Liver (tissue), 3 donors: ENCODE results near the gene TTC22.

Source experiments
- FOXA1 ChIP-seq: IDR thresholded peaks from 2 replicates; pipeline ENCODE4 v1.6.1; 2016; ENCODE audit warnings: antibody characterized with exemption
- HNF4G ChIP-seq: IDR thresholded peaks from 2 replicates; pipeline ENCODE4 v1.6.1; 2016; ENCODE audit warnings: antibody characterized with exemption
- RAD21 ChIP-seq, 2 donors: IDR thresholded peaks; 2 replicates each; pipeline ENCODE4 v1.6.1; 2016; ENCODE audit warnings: antibody characterized with exemption in 2 of 2, mild to moderate bottlenecking in 2 of 2
- TAF1 ChIP-seq: conservative IDR thresholded peaks from 2 replicates; pipeline ENCODE4 v1.6.1; 2016; ENCODE audit warnings: antibody characterized with exemption, mild to moderate bottlenecking
- TF ChIP-seq, protein P1 (sequence below): fragments of 150-350 bp; IDR thresholded peaks from 2 replicates; pipeline ENCODE4 v1.5.1; 2017; ENCODE audit warnings: improper control_type of control experiment, low read depth, low read length; ENCODE audit not compliant: missing input control
- TF ChIP-seq, protein P2 (sequence below): IDR thresholded peaks from 2 replicates; pipeline ENCODE4 v1.6.1; 2016; ENCODE audit warnings: antibody characterized with exemption
- TF ChIP-seq, protein P3 (sequence below): IDR thresholded peaks from 2 replicates; pipeline ENCODE4 v1.6.1; 2016; ENCODE audit warnings: antibody characterized with exemption, mild to moderate bottlenecking
- TF ChIP-seq, protein P4 (sequence below): IDR thresholded peaks from 2 replicates; pipeline ENCODE4 v1.6.1; 2016; ENCODE audit warnings: antibody characterized with exemption
- donor health status: healthy.
- donor health status: healthy.

DNA sequence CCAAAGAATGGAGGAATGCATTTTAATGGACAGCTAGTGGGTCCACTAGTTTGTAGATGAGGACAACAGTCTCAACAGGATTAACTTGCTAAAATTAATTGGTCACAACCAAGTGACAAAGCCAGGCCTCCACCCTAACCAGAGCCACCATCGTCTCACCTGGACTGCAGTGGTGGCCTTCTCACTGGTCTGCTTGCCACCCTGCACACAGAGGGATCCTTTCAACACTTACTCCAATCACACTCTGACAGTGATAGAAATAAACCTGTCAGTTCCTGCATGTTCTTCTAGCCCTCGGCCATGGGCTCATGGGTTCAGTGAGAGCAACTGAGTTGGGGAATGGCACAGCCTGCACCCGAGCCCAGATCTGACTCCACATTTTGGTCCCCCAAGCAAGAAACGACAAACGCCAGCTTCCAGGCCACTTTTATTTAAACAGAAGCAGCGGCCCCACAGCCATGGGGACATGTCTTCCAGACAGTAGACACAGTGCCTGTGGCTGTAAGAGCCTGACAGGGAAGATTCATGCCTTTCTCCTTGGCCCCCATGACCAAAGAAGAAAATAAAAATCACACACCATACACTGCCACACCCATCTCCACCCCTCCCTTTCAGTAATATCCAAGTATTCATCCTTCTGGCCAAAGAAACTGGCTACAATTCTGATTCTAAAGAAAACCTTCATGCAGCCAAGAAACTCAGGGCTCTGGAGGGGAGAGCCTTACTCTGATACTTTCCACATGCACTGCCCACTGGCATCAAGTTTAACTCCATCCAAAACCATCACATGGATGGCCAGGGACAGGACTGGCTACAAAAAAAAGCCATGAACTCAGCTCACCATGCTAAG is 48.3 kb upstream of the TTC22 start:
- TF ChIP-seq FOXA1 (no peak), RAD21 (IDR thresholded peaks at IDR 0.05) (no peak), TAF1 (no peak), HNF4G (no peak)
- TF ChIP-seq, protein P1, sequence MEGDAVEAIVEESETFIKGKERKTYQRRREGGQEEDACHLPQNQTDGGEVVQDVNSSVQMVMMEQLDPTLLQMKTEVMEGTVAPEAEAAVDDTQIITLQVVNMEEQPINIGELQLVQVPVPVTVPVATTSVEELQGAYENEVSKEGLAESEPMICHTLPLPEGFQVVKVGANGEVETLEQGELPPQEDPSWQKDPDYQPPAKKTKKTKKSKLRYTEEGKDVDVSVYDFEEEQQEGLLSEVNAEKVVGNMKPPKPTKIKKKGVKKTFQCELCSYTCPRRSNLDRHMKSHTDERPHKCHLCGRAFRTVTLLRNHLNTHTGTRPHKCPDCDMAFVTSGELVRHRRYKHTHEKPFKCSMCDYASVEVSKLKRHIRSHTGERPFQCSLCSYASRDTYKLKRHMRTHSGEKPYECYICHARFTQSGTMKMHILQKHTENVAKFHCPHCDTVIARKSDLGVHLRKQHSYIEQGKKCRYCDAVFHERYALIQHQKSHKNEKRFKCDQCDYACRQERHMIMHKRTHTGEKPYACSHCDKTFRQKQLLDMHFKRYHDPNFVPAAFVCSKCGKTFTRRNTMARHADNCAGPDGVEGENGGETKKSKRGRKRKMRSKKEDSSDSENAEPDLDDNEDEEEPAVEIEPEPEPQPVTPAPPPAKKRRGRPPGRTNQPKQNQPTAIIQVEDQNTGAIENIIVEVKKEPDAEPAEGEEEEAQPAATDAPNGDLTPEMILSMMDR = no peak
- TF ChIP-seq, protein P2, sequence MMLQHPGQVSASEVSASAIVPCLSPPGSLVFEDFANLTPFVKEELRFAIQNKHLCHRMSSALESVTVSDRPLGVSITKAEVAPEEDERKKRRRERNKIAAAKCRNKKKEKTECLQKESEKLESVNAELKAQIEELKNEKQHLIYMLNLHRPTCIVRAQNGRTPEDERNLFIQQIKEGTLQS = no peak
- TF ChIP-seq, protein P3, sequence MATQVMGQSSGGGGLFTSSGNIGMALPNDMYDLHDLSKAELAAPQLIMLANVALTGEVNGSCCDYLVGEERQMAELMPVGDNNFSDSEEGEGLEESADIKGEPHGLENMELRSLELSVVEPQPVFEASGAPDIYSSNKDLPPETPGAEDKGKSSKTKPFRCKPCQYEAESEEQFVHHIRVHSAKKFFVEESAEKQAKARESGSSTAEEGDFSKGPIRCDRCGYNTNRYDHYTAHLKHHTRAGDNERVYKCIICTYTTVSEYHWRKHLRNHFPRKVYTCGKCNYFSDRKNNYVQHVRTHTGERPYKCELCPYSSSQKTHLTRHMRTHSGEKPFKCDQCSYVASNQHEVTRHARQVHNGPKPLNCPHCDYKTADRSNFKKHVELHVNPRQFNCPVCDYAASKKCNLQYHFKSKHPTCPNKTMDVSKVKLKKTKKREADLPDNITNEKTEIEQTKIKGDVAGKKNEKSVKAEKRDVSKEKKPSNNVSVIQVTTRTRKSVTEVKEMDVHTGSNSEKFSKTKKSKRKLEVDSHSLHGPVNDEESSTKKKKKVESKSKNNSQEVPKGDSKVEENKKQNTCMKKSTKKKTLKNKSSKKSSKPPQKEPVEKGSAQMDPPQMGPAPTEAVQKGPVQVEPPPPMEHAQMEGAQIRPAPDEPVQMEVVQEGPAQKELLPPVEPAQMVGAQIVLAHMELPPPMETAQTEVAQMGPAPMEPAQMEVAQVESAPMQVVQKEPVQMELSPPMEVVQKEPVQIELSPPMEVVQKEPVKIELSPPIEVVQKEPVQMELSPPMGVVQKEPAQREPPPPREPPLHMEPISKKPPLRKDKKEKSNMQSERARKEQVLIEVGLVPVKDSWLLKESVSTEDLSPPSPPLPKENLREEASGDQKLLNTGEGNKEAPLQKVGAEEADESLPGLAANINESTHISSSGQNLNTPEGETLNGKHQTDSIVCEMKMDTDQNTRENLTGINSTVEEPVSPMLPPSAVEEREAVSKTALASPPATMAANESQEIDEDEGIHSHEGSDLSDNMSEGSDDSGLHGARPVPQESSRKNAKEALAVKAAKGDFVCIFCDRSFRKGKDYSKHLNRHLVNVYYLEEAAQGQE = no peak
- TF ChIP-seq, protein P4, sequence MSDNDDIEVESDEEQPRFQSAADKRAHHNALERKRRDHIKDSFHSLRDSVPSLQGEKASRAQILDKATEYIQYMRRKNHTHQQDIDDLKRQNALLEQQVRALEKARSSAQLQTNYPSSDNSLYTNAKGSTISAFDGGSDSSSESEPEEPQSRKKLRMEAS = no peak
